SK-N-DZ (cell line): ENCODE results near the gene RBBP8NL.

Experiments
- DNase-seq: peaks from one replicate; pipeline ENCODE4 v3.0.0-alpha.2; 2015; ENCODE audit warnings: low spot score

RBBP8NL gene

DNA sequence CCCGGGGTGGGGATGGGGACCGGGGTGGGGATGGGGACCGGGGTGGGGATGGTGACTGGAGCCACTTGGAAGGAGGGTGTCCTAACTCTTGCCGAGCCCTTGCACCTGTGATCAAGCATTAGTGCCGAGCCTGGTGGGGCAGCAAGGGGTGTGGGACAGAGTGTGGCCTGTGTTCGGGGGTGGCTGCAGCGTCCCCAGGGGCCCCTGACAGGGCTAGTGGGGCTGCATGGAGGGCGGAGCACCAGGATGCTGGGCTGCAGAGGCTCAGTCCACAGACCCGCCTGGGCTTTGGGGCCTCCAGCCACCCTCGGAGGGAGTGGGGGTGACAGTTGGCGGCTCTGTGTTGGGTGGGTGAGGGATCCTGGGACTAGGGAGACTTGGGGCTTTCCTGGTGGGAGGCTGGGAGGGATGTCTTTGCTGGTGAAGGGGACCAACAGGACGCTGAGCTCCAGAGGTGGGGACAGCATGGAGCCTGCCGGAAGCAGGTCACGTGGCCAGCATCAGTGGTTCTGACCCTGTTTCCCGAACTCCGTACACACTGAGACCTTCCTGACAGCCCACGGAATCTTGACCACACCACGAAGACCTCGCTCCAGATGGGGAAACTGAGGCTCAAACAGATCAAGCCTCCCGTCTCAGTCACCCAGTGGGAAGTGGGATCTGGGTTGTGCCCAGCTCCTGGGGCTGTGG, 4.6 kb downstream of the RBBP8NL start:
- DNase-seq, result no peak

- no peak for DNase-seq
Observed at GRCh38 chr20:62421716-62421990, 5.7 kb downstream of the RBBP8NL start.

- no peak for DNase-seq
Observed at GRCh38 chr20:62420846-62421715, 6.3 kb downstream of the RBBP8NL start.

DNA sequence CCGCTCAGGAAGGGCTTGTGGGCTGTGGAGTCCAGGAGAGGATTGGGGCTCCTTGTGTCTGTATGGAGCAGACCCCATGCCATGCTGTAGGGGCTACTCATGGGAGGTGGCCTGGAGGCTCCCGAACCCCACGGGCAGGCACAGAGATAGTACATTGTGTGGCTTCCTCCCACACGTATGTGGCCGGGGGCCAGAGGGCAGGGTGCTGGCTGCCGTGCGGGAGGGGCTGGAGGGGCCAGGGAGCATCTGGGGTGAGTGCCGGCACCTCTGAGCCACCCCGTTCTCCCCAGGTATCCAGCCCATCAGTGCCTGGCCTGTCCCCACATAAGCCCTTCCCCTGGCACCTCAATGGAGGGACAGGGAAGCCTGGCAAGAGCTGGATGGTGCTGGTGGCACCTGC, 7.6 kb downstream of the RBBP8NL start:
- no peak for DNase-seq

DNA sequence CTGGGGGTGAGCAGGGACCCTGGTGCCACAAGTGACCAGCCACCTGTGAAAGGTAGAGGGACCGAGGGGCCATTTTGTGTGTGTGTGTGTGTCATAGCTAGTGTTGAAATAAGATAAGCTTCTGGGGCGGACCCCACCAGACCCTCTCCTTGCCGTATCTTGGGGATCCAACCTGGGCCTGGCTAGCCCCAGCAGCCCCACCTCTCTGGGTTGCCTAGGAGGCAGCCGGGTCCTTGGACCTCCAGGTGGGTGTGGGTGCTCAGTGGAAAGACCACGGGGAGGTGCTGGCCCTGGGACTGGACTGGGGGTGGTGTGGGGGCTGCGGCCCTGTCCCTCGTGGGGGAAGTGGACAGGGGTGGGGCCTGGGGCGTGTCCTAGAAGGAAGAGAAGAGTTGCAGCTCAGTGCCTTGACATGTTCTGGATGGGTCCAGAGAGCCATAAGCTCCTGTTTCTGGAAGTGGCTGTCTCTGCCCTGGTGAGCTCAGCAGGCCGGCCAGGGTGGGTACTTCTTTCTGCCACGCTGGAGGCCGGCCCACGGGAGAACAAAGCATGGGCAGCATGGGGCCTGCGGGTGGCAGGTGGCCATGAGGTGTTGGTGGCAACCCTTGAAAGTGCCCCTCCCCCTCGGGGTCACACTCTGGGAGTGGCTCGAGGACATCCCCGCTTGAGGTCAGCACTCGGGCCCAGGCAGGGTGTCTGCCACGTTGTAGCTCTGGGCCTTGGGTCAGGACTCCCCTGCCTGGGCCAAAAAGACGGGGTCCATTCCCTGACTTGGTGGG, 8.4 kb downstream of the RBBP8NL start:
- DNase-seq, result no peak

DNA sequence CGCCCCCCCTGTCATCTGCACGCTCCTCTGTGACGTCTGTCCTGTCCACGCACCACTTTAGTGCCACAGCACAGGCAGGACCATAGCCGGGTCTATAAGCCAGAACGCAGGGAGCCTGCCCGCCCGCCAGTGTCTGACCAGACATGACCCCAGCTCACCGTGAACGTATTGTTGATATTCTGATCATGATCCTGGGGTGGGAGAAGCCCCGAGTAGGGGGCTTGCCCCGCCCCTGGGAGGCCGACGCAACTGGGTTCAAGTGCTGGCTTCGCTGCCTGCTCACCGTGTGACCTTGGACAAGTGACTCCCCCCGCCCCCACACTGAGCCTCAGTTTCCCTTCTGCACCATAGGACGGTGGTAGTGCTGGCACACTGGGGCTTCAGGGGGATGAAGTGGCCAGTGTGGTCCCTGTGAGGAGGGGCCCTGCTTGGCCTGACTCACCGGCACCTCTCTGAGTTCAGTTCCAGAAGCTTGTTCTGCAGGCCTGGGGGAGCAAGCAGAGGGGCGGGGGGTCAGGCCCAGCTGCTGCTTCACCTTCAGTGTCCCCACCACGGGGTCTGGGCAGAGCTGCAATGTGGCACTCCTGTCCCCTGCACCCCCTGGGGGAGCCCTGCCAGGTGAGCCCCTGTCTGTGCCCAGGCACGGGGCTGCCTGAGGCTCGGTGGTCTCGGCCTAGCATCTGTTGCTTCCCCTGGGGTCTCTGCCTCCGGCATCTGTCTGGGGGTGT, 9.2 kb downstream of the RBBP8NL start:
- DNase-seq, result no peak

DNA sequence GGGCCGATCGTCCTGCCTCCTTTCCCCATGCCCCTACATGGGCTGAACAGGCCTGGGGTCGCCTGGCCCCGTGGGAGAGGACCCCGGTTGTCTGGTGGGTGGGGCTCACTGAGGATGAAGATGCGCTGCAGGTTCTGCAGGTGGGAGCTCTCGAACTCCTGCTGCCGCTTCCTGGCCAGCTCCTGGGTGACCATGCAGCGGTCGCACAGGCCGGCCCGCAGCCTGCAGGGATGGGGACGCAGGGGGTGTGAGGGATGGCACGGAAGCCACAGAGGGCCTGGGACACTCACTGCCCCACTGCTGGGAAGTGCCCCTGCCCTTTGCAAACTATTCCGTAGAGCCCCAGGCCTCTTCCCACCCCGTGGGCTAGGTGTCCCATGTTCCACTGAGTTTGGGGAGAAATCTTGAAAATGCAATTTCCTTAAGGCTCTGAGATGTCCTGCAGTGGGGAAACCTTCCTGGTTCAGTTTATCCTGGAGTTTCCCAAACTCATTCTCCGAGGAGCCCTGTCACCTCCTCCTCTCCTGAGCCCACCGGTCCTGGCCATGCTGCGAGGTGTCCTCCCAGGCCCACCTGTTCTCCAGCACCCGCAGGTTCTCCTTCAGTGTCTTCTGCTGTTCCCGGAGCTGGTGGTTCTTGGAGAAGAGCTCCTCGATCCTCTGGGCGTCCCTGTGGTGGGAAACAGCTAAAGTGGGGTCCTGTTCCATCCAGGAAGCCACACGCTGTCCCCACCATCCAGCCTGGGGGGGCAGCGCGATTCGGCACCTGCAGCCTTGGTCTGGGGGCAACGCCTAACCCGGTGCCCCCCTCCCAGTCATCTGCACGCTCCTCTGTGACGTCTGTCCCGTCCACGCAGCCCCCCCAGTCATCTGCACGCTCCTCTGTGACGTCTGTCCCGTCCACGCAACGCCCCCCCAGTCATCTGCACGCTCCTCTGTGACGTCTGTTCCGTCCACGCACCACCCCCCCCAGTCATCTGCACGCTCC, 10.4 kb downstream of the RBBP8NL start:
- no peak for DNase-seq

DNA sequence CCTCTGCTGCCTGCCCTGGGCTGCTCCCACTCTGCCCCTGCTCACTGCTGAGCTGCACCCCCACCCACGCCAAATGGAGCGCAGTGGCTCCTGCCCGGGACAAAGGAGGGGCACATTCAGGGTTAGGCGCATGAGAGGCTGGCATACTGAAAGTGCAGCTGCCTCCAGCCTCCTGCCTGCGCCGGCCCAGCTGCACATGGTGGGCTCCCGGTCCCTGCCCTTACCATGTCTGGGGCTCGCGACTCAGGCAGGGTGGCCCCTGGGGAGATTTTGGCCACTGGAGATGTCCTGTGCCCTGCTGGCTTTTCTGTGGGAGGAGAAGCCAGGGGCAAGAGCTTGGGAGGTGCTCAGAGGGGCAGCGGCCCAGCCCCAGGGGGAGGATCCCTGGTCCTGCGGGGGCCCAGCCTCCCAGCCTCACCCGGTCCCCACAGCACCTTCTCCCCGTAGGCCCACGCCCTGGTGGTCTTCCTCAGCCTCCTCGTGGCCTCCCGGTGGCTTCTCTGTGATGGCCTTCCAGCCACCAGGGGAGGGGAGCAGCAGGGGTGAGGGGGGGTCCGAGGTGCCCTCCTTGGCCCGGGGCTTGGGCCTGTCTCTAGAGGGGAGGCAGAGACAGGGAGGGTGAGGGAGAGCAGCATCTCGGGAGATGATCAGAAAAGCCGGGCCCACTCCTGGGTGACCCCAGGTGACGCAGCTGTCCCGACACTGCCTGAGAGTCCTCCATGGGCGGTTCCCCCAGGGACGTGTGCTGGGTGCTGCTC, 11.8 kb downstream of the RBBP8NL start:
- DNase-seq, result no peak

GRCh38 chr20:62413896-62414481, 13.3 kb downstream of the RBBP8NL start:
- no peak for DNase-seq

GRCh38 chr20:62413025-62413570, 14.2 kb downstream of the RBBP8NL start:
- DNase-seq, result no peak

DNA sequence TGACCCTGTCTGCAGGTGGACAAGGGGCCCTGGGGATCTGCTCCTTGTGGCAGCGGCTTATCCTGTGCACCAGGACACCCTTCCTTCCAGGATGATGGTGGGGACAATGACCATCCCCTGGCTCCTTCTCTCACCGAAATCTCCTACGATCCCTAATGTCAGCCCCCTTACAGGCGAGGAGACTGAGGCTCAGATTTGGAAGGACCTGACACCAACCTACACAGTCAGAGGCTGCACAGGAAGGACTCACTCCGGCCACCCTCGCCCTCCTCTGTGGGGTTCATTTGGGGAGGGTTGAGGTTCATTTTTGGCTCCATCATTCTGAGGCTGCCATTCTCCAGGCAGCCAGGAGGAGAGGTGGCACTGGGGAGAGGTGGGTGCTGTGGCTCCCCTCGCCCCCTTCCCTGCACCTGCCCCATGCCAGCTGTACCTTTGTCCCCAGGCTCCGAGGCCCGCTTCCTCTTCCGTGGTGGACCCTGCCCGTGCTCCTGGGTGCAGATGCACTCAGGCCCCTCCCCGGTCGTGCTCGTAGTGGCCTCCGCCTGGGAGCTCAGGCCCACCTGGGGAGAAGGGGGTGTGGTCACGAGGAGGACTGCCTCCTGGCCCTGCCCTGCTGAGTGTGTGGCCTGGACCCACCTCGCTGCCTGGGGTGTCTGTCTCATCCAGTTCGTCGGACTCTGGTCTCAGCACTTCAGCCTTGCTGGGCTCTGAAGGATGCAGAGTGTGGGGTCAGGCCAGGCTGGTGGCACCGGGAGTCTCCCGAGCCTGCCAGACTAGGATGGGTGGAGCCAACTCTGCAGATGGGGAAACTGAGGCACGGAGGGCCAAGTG, 14.9 kb downstream of the RBBP8NL start:
- DNase-seq, result no peak

DNA sequence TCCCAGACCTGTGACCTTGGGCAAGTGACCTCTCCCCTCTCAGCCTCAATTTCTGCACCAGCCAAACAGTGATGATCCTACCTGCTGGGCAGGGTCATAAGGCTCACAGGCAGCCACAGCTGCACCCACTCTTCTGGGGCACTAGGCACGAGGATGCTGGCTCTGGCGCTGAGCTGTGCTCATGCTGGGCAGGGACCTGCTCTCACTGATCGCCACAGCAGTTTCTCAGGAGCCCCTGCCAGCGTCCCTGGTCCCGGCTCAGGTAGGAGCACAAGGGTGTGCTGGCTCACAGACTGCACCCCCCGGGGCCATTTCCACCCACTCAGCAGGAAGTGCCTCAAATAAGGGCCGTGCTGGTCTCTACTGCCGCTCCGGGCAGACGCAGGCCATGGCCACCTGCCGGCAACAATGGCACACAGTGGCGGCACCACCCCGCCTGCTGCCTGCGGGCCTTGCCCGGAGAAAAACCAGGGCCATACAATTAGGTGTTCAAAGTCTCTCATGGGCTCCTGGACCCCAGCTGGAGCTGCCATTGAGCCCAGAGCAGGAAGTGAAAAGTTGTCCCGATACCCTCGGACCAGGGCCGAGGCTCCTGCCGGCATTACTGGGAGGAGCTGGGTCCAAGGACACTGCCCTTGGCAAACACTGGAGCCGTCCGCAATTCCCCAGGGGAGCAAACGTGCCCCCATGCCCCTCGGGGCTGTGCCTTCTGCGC, 15.7 kb downstream of the RBBP8NL start:
- DNase-seq, result no peak

DNA sequence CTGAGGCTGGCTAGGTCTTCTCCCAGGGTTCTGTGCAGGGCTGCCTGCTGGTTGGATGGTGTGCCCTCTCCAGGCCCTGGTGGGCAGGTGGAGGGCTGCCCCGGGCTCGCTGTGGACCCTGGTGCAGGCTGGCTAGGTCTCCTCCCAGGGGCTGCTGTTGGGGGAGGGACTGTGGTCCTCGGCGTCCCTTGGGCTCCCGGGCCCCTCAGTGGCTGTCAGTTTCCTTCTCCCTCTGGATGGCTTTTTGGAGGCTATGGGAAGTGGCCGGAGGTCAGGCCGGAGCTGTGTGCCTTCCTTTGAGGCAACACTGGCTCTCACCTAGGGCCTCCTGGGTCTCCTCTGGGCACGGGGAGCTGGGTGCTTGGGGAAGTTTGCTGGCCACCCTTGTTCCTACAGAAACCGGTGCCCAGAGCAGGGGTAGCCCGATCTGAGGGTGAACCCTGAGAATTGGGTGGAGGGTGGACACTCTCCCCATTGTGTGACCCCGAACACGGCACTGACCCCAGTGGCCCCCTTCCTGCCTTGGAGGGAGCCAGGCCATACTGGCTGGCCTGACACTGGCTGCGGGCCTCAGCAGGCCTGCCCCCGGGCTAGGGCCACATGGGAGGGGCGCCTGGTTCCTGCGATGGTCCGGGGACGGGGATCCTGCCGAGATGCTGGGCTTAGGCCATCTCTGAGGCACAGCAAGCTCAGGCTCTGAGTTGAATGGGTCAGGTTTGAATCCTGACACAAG, 16.4 kb downstream of the RBBP8NL start:
- no peak for DNase-seq

DNA sequence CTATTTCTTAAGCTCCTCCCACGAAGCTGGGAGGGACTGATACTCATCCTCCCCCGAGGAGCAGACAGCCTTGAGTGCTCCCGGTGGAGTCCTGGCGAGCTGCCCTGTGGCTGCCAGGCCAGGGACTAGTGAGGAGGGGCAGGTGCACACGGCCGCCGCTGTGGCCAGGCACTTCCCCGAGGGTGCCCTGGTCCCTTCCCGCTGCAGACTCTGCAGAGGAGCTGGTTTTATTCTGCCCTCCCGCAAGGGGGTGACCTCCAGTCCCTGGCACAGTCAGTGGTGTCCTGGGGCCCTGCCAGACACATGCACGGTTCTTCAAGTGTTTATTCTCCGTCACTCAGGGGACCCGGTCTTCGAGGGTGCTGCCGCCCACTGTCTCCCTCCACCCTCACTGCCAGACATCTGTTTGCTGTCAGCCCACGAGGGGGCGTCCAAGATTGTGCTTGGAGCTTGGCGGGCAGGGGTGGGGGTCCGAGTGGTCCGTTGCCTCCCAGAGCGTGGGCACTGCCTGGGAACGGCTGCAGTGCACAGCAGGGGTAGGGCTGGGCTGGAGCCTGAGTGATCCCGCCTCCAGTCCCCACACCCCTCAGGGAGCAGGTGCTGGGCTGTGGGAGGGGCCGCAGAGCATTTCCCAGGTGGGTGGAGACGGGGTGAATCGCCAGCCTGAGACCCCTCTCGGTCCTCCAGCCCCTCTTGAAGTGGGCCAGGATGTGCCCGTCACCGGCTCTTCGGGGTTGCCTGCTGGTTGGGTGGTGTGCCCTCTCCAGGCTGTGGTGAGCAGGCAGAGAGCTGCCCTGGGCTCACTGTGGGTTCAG, 17.2 kb downstream of the RBBP8NL start:
- peak; percentile 73 for DNase-seq

DNA sequence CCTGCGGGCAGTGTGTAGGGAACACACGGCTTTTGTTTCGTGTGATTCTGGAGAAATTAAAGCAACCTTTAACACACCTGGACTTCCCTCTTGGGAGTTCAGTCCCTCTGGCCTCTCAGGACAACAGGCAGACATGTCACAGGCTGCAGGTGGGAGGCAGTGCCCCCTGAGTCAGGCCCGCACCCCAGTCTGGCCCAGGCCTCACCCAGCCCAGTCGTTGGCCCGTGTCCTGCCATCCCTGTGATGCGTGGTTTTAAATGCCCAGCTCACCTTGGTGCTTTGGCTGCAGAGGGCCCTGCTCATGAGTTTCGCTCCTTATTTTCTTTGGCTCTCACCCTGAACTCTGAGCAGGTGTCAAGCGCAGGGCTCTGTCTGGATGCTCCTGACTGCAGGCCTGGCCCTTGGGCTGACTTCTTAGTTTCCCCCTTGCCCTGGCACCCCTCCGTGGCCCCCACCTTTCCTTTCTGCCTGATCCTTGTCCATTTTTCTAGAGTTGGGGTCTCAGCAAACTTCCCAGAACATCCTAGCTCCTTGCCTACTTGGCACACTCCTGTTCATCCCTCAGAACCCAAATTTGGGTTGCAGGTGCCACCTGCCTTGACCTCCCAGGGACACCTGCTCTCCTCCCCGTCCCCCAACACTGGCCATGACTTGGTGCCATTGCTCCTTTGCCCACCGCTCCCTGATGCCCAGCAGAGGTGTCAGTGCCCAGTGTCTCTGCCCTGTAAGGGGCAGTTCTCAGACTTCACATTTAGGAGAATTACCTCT, 18.1 kb downstream of the RBBP8NL start:
- no peak for DNase-seq
